Measurements from ENCODE around the gene TBX10.
"Not testable (repeated sequence)": the region's sequence is repeated elsewhere in the genome, so short reads cannot be mapped to it uniquely, and the experiment has no call there.

TBX10 gene

DNA sequence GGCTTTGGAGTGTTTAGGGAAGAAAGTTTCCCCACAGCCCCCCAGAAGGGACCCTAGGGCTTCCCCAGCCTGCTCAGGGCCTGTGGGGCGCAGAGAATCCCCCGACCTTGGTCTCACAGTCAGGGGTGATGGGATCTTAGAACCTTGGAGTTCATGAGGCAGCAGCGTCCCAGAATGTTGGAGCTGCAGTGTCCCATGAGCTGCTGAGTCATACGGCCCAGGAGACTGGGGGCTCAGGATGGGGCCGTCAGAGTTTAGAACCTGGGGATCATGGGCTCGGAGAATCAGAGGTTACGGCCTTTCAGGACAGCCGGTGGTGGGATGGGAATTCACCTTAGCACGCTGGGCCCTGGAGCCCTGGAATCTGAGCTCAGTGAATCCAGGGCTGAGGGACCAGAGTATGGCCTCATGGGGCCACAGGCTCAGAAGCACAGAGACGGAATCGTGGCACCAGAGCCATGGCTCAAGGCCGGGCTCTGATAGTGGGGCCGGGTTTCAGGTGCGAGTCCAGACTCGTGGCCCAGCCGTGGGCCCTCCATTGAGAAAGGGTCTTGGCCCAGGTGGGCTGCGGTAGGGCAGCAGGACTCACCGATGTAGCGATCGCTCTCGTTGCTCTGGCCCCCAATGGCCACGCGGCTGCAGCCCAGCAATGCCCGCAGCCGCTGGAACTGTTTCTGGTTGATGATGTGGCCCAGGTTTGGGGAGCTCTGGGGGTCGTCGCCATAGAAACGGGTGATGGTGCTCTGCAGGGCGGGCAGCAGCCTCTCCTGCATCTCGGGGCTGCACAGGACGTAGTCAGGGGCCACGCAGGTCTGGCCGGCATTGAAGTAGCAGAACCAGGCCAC, 25.4 kb upstream of the TBX10 start:
- DNase-seq (ENCODE audit: low read depth): no peak
- no peak overlapping the region for H3K4me3 ChIP-seq (ENCODE audit: low read depth, low read length)

- no peak overlapping the region for H3K4me3 ChIP-seq (ENCODE audit: low read depth, low read length)
- DNase-seq (ENCODE audit: low read depth): no peak
These were observed 24.6 kb upstream of the TBX10 start for GRCh38 chr11:67664213-67664585.

- no peak overlapping the region for H3K4me3 ChIP-seq (ENCODE audit: low read depth, low read length)
- no peak for DNase-seq (ENCODE audit: low read depth)
These were observed 24.1 kb upstream of the TBX10 start for GRCh38 chr11:67663532-67664212.

- H3K4me3 ChIP-seq (ENCODE audit: low read depth, low read length): no peak overlapping the region
- DNase-seq (ENCODE audit: low read depth): no peak
These were observed 23.4 kb upstream of the TBX10 start for GRCh38 chr11:67662835-67663531.

GRCh38 chr11:67662142-67662834, 22.7 kb upstream of the TBX10 start:
- DNase-seq (ENCODE audit: low read depth): no peak
- H3K4me3 ChIP-seq (ENCODE audit: low read depth, low read length): no peak overlapping the region

DNA sequence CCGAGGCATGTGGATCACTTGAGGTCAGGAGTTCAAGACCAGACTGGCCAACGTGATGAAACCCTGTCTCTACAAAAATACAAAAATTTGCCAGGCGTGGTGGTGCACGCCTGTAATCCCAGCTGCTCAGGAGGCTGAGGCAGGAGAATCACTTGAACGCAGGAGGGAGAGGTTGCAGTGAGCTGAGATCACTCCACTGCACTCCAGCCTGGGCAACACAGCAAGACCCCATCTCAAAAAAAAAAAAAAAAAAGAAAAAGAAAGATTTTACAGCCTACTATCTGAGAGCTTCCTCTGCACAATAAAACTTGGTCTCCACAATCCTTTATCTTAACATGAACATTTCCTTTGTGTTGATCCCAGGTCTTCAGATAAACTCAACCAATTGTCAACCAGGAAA, 21.2 kb upstream of the TBX10 start:
- DNase-seq (ENCODE audit: low read depth); H3K4me3 ChIP-seq (ENCODE audit: low read depth, low read length): not testable (repeated sequence)

- not testable (repeated sequence) for DNase-seq (ENCODE audit: low read depth); H3K4me3 ChIP-seq (ENCODE audit: low read depth, low read length)
These were observed 20.1 kb upstream of the TBX10 start for GRCh38 chr11:67659651-67660165.

- no peak for DNase-seq (ENCODE audit: low read depth)
- H3K4me3 ChIP-seq (ENCODE audit: low read depth, low read length): no peak overlapping the region
These were observed 17.7 kb upstream of the TBX10 start for GRCh38 chr11:67657300-67657699.

- H3K4me3 ChIP-seq (ENCODE audit: low read depth, low read length): no peak overlapping the region
- DNase-seq (ENCODE audit: low read depth): no peak
These were observed 16.8 kb upstream of the TBX10 start for GRCh38 chr11:67656278-67656922.

DNA sequence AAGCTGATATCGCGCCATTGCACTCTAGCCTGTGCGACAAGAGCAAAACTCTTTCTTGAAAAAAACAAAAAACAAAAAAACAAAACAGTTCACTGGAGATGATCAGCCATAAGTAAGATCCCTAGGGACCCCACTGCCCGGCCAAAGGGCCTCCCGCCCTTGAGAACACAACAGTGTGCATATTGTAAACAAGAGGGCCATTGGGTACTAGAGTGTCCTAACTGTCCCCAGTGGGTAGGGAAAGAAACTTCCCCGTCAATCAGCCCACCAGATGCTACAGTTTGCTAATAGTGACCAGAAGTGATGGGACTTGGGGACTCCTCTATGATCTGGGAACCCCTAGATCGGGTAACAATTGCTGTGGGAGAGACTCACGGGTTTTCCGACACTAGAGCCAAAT, 14.7 kb upstream of the TBX10 start:
- no peak overlapping the region for H3K4me3 ChIP-seq (ENCODE audit: low read depth, low read length)
- DNase-seq (ENCODE audit: low read depth): no peak

DNA sequence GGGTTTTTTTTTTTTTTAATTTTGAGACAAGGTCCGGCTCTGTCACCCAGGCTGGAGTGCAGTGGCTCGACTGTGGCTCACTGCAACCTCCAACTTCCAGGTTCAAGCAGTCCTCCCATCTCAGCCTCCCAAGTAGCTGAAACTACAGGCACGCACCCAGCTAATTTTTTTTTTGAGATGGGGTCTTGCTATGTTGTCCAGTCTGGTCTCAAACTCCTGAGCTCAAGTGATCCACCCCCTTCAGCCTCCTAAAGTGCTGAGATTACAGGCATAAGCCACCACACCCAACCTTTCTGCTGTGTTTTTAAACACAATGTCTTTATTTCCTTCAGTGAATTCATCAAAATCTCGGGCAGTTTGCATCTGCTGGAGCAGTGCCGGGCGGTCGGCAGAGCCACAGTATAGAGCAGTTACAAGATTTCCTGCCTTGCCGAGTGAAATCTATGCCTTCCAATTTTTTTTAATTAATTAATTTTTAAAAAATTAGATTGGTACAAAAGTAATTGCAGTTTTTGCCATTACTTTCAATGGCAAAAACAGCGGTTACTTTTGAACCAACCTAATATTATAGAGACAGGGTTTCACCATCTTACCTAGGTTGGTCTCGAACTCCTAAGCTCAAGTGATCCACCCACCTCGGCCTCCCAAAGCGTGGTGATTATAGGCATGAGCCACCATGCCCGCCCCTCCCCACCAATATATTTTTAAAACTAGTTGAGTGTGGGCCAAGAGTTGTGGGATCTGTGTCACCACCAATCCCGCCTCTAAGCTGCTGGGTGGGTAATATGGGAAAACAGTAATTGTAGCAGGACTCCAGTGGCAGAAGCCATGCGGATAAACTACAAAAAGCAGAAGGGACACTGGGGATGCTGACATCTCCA, 13.6 kb upstream of the TBX10 start:
- DNase-seq (ENCODE audit: low read depth): no peak
- H3K4me3 ChIP-seq (ENCODE audit: low read depth, low read length): no peak overlapping the region

- no peak overlapping the region for H3K4me3 ChIP-seq (ENCODE audit: low read depth, low read length)
- no peak for DNase-seq (ENCODE audit: low read depth)
These were observed 12.6 kb upstream of the TBX10 start for GRCh38 chr11:67651976-67652781.

DNA sequence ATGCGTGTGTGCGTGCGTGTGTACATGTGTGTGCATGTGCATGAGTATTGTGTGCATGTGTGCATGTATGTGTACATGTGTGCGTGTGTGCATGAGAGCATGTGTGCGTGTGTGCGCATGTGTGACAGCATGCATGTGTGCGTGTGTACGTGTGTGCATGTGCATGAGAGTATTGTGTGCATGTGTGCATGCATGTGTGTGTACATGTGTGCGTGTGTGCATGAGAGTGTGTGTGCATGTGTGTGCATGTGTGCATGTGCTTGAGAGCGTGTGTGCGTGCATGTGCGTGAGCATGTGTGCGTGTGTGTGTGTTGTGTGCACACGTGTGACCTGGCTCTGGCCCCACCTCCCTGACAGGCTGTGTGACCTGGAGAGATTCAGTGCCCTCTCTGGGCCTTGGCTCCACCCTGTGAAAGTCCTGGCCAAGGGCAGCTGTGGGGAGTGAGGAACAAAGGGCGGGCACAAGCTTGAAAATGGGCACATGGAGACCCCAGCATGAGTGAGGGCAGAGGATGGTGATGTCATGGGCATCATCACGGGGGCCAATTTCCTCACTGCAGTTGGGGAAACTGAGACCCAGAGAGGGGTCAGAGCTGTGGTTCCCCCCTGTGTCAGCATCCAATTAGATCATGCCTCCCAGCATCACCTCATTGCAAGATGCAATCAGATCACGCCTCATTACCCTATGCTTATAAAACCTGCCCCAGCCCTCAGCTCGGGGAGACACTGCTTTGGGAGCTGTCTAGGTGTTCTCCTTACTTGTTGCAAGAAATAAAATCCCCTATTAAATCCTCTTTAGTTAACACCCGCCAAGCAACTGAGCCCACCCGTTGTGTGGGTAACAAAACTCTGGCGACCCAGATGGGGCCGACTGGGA, 10.3 kb upstream of the TBX10 start:
- DNase-seq (ENCODE audit: low read depth): no peak
- no peak overlapping the region for H3K4me3 ChIP-seq (ENCODE audit: low read depth, low read length)

DNA sequence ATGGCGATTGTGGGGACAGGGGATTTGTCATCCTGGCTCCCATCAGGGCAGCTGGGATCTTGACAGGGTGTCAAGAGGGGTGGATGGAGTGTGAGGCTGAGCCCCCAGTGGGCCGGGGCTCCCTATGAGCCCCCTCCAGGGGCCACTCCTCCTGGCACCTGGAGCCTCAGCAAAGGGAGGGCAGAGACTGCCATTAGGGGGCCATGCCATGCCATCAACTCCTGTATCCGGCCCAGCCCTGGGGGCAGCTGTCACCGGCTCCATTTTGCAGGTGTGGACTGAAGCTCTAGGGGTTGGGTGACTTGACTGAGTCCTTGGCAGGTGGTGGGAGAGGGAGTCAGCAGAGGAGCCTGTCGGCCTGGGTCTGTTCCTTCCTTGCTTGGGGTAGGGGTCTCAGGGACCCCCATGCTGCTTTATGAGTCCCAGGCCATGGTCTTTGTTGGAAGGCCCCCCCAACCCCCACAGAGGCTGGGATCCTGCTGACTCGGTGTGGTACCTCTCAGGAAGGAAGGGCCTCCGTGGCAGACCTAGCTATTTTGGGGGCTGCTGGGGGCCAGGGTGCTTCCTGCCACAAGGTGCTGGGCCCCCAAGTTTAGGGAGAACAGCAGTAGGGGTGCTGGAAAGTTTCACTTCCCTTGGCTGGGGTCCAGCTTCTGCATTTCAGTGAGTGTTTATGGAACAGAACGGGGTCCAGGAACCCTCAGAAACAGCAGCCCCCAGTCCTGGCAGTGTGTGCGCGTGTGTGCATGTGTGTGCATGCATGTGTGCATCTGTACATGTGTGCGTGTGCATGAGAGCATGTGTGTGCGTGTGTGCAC, 9.4 kb upstream of the TBX10 start:
- H3K4me3 ChIP-seq (ENCODE audit: low read depth, low read length): no peak overlapping the region
- DNase-seq (ENCODE audit: low read depth): no peak

DNA sequence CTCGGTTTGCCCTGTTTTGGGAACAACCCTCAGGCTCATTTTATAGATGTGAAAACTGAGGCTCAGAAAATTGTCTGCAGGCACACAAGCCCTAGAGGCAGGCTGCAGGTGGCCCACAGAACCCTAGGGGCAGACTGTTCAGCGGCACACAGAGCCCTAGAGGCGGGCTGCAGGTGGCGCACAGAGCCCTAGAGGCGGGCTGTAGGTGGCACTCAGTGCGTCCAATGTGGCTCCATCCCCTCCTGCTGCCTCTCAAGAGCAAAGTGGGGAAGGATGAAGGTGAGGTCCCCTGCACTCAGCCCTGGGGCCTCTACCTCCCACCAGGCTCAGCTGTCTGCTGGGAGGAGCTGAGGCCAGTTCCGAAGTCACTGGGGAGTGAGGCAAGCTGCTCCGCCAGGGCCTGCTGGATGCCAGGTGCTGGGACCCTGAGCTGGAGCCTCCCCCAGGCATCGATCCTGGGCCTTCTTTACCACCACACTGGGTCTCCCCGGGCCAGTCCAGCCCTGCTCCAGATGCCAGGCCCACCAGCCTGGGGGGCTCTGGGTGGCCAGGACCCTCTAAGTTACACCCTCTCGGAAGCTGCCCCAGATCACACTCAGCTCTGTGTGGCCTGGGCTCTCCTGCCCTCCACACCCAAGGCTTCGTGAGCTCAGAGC, 8.7 kb upstream of the TBX10 start:
- no peak overlapping the region for H3K4me3 ChIP-seq (ENCODE audit: low read depth, low read length)
- no peak for DNase-seq (ENCODE audit: low read depth)

Data from skeletal muscle cell (primary cell).